H9 (cell line): ENCODE results near the gene APBA2. TPM values are rescaled to one million over a fixed set of nuclear protein-coding genes. Genes with fewer than 3 reads are reported as not detected.

Source experiments
- DNase-seq: peaks from one replicate; pipeline ENCODE4 v3.0.0-alpha.2; 2017
- H2AFZ ChIP-seq: one replicate; pipeline ENCODE4 v1.6.1; 2013; ENCODE audit warnings: mild to moderate bottlenecking, low read length, control low read depth, moderate library complexity
- H2AK5ac ChIP-seq: 2 replicates; pipeline ENCODE4 v1.6.1; 2013; ENCODE audit warnings: low read length, control low read depth, mixed read lengths; ENCODE audit not compliant: insufficient read length
- H2BK120ac ChIP-seq: one replicate; pipeline ENCODE4 v1.6.1; 2013; ENCODE audit warnings: low read depth, mild to moderate bottlenecking, low read length, control low read depth, inconsistent platforms; ENCODE audit not compliant: poor library complexity, severe bottlenecking
- H2BK12ac ChIP-seq: 2 replicates; pipeline ENCODE4 v1.6.1; 2013; ENCODE audit warnings: low read length, control low read depth, mixed read lengths, low read depth; ENCODE audit not compliant: insufficient read length
- H2BK15ac ChIP-seq: 2 replicates; pipeline ENCODE4 v1.6.1; 2013; ENCODE audit warnings: low read depth, low read length, control low read depth
- H2BK20ac ChIP-seq: one replicate; pipeline ENCODE4 v1.6.1; 2013; ENCODE audit warnings: low read depth, mild to moderate bottlenecking, low read length, control low read depth, inconsistent platforms; ENCODE audit not compliant: poor library complexity, severe bottlenecking
- H2BK5ac ChIP-seq: 2 replicates; pipeline ENCODE4 v1.6.1; 2013; ENCODE audit warnings: low read length, control low read depth, mixed read lengths; ENCODE audit not compliant: insufficient read length
- H3K14ac ChIP-seq: 2 replicates; pipeline ENCODE4 v1.6.1; 2013; ENCODE audit warnings: low read length, control low read depth; ENCODE audit not compliant: insufficient read depth
- H3K18ac ChIP-seq: 2 replicates; pipeline ENCODE4 v1.6.1; 2013; ENCODE audit warnings: low read depth, mild to moderate bottlenecking, mixed read lengths, low read length, control low read depth; ENCODE audit not compliant: insufficient read length
- H3K23ac ChIP-seq: 2 replicates; pipeline ENCODE4 v1.6.1; 2013; ENCODE audit warnings: low read length, control low read depth, mixed read lengths, low read depth; ENCODE audit not compliant: insufficient read length
- H3K23me2 ChIP-seq: 2 replicates; pipeline ENCODE4 v1.6.1; 2013; ENCODE audit warnings: low read depth, mild to moderate bottlenecking, mixed read lengths, low read length, control low read depth; ENCODE audit not compliant: insufficient read length, poor library complexity, severe bottlenecking
- H3K27ac ChIP-seq: 2 replicates; pipeline ENCODE4 v1.5.1; 2013; ENCODE audit warnings: low read length, control low read depth, mixed read lengths, low read depth; ENCODE audit not compliant: insufficient read length
- H3K27me3 ChIP-seq: 2 replicates; pipeline ENCODE4 v1.6.1; 2013; ENCODE audit warnings: low read length, control low read depth, inconsistent platforms; ENCODE audit not compliant: insufficient read depth
- H3K4ac ChIP-seq: 2 replicates; pipeline ENCODE4 v1.6.1; 2013; ENCODE audit warnings: low read depth, mild to moderate bottlenecking, control low read depth, inconsistent platforms, low read length, moderate library complexity
- H3K4me1 ChIP-seq: 2 replicates; pipeline ENCODE4 v1.6.1; 2013; ENCODE audit warnings: low read length, control low read depth, inconsistent platforms; ENCODE audit not compliant: insufficient read depth
- H3K4me2 ChIP-seq: 2 replicates; pipeline ENCODE4 v1.6.1; 2013; ENCODE audit warnings: low read length, control low read depth, mixed read lengths; ENCODE audit not compliant: insufficient read length, insufficient read depth
- H3K56ac ChIP-seq: 2 replicates; pipeline ENCODE4 v1.6.1; 2013; ENCODE audit warnings: low read depth, mild to moderate bottlenecking, mixed read lengths, low read length, control low read depth; ENCODE audit not compliant: insufficient read length
- H3K79me1 ChIP-seq: 2 replicates; pipeline ENCODE4 v1.6.1; 2013; ENCODE audit warnings: low read depth, mild to moderate bottlenecking, moderate library complexity, low read length, control low read depth, inconsistent platforms; ENCODE audit not compliant: insufficient read depth, poor library complexity, severe bottlenecking
- H3K79me2 ChIP-seq: 2 replicates; pipeline ENCODE4 v1.6.1; 2013; ENCODE audit warnings: low read length, control low read depth, inconsistent platforms; ENCODE audit not compliant: insufficient read depth
- H3K9ac ChIP-seq: 2 replicates; pipeline ENCODE4 v1.6.1; 2013; ENCODE audit warnings: low read length, control low read depth, mixed read lengths; ENCODE audit not compliant: insufficient read length; ENCODE audit errors: extremely low read depth
- H3K9me3 ChIP-seq: one replicate; pipeline ENCODE4 v1.6.1; 2013; ENCODE audit warnings: low read depth, low read length, inconsistent platforms; ENCODE audit not compliant: control insufficient read depth
- H3T11ph ChIP-seq: one replicate; pipeline ENCODE4 v1.6.1; 2013; ENCODE audit warnings: mild to moderate bottlenecking, low read length, control low read depth, inconsistent platforms
- H4K20me1 ChIP-seq: one replicate; pipeline ENCODE4 v1.6.1; 2013; ENCODE audit not compliant: control insufficient read depth, insufficient read length, insufficient read depth
- H4K5ac ChIP-seq: 2 replicates; pipeline ENCODE4 v1.6.1; 2013; ENCODE audit warnings: low read depth, mild to moderate bottlenecking, mixed read lengths, low read length, control low read depth; ENCODE audit not compliant: insufficient read length
- H4K8ac ChIP-seq: replicated peaks from 2 replicates; pipeline ENCODE4 v1.6.1; 2013; ENCODE audit warnings: low read length, control low read depth, mixed read lengths, low read depth; ENCODE audit not compliant: insufficient read length
- H4K91ac ChIP-seq: 2 replicates; pipeline ENCODE4 v1.6.1; 2013; ENCODE audit warnings: low read depth, mild to moderate bottlenecking, moderate library complexity, mixed read lengths, low read length, control low read depth; ENCODE audit not compliant: insufficient read length
- H3K27ac Mint-ChIP-seq, 3 experiments: 2 replicates in 2 of 3; 3 replicates in 1 of 3; pipeline ENCODE4 v1.8.0; 2020 to 2021; ENCODE audit warnings: mixed read lengths in 3 of 3, mild to moderate bottlenecking in 1 of 3, moderate library complexity in 1 of 3
- H3K27me3 Mint-ChIP-seq: 2 replicates; pipeline ENCODE4 v1.8.0; 2021; ENCODE audit warnings: low read depth, mild to moderate bottlenecking, moderate library complexity, mixed read lengths
- H3K36me3 Mint-ChIP-seq, 3 experiments: 2 replicates in 2 of 3; 3 replicates in 1 of 3; pipeline ENCODE4 v1.8.0; 2020 to 2021; ENCODE audit warnings: low read depth in 3 of 3, mixed read lengths in 3 of 3; ENCODE audit not compliant: insufficient read depth in 1 of 3
- H3K4me1 Mint-ChIP-seq, 2 experiments: 2 replicates each; pipeline ENCODE4 v1.8.0; 2020; ENCODE audit warnings: mixed read lengths in 2 of 2
- H3K4me3 Mint-ChIP-seq, 2 experiments: 2 replicates in 1 of 2; 3 replicates in 1 of 2; pipeline ENCODE4 v1.8.0; 2020 to 2021; ENCODE audit warnings: mild to moderate bottlenecking in 2 of 2, mixed read lengths in 2 of 2, moderate library complexity in 1 of 2
- H3K9me3 Mint-ChIP-seq, 2 experiments: 2 replicates in 1 of 2; 3 replicates in 1 of 2; pipeline ENCODE4 v1.8.0; 2020; ENCODE audit warnings: mild to moderate bottlenecking in 2 of 2, mixed read lengths in 2 of 2, moderate library complexity in 1 of 2
- WGBS: extraction: QIAGEN DNeasy Blood & Tissue Kit; methylation state at CpG from one replicate; pipeline ENCODE4 v1.1.7; 2013; ENCODE audit warnings: missing lambda C conversion rate, low lambda C conversion rate, mixed read lengths; ENCODE audit not compliant: insufficient read length; ENCODE audit errors: extremely low coverage; 5-methylcytosine and 5-hydroxymethylcytosine counted together
- total RNA-seq: library from RNA; stranded (reverse); gene quantifications from 2 replicates; pipeline ENCODE4 v1.2.1, GENCODE V29; 2021
- TF ChIP-seq, protein P1 (sequence below): fragments of 200-600 bp; sonication (generic); conservative IDR thresholded peaks from 3 replicates; pipeline ENCODE4 v1.8.0; 2021; ENCODE audit warnings: antibody characterized with exemption, mild to moderate bottlenecking

Gene APBA2
- total RNA-seq, 1 experiment from 2014 or later, result 14.3 TPM

DNA sequence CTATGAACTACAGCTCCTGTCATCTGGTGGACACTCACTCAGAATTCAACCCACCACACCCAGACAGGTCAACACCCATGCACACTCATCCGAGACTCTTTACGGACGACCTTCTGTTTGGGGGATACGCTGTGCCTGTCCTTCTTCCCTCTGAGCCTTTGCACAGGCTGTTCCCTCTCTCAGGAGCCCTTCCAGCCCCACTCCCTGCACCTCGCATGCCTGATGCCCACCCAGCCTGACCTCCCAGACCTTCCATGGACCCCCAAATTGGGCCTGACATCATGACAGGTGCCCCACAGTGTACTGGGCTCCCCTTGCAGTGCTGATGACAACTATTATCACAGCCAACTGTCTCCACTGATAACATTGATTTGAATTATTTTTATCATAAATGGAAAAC lies 248.0 kb downstream of the APBA2 start:
- H3K27me3 Mint-ChIP-seq, result no peaks in the 10 kb centered on the region; the same call in 1 of the 2 replicates
- no peak overlapping the region for H2AFZ ChIP-seq
- no peak overlapping the region for H2BK20ac ChIP-seq
- H3T11ph ChIP-seq, result no peak overlapping the region
- no peak overlapping the region for H3K23ac ChIP-seq
- H3K79me2 ChIP-seq, result no peaks in the 10 kb centered on the region
- no peak overlapping the region for H3K9ac ChIP-seq
- H3K79me1 ChIP-seq, result no peaks in the 10 kb centered on the region
- H2BK12ac ChIP-seq, result no peak overlapping the region
- no peak for DNase-seq
- H3K4ac ChIP-seq, result no peak overlapping the region
- no peaks in the 10 kb centered on the region for H3K4me1 ChIP-seq
- H3K36me3 Mint-ChIP-seq, result no peaks in the 10 kb centered on the region
- H3K4me3 Mint-ChIP-seq, result no peak overlapping the region
- H2BK120ac ChIP-seq, result no peak overlapping the region
- no peak overlapping the region for H3K56ac ChIP-seq
- no peaks in the 10 kb centered on the region for H4K20me1 ChIP-seq
- no CpG with 5 or more reads among the region's 5 CpGs for WGBS
- H4K91ac ChIP-seq, result no peak overlapping the region
- H3K9me3 ChIP-seq, result no peaks in the 10 kb centered on the region
- H2AK5ac ChIP-seq, result no peak overlapping the region
- no peak overlapping the region; the same call in 1 of the 2 replicates for H3K14ac ChIP-seq
- H3K23me2 ChIP-seq, result no peaks in the 10 kb centered on the region
- H2BK5ac ChIP-seq, result no peak overlapping the region
- H2BK15ac ChIP-seq, result no peak overlapping the region
- H3K4me2 ChIP-seq, result no peak overlapping the region
- H3K27ac ChIP-seq, result no peak overlapping the region
- H3K18ac ChIP-seq, result no peak overlapping the region
- no peak overlapping the region for H4K8ac ChIP-seq
- H3K4me1 Mint-ChIP-seq, result peaks cover 11 to 25% of the 10 kb centered on the region in 2 experiments
- no peak overlapping the region for H4K5ac ChIP-seq
- no peaks in the 10 kb centered on the region for H3K27me3 ChIP-seq
- TF ChIP-seq, protein P1, sequence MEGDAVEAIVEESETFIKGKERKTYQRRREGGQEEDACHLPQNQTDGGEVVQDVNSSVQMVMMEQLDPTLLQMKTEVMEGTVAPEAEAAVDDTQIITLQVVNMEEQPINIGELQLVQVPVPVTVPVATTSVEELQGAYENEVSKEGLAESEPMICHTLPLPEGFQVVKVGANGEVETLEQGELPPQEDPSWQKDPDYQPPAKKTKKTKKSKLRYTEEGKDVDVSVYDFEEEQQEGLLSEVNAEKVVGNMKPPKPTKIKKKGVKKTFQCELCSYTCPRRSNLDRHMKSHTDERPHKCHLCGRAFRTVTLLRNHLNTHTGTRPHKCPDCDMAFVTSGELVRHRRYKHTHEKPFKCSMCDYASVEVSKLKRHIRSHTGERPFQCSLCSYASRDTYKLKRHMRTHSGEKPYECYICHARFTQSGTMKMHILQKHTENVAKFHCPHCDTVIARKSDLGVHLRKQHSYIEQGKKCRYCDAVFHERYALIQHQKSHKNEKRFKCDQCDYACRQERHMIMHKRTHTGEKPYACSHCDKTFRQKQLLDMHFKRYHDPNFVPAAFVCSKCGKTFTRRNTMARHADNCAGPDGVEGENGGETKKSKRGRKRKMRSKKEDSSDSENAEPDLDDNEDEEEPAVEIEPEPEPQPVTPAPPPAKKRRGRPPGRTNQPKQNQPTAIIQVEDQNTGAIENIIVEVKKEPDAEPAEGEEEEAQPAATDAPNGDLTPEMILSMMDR, result no peak
- H3K9me3 Mint-ChIP-seq, result no peaks in the 10 kb centered on the region
- H3K27ac Mint-ChIP-seq, result no peak overlapping the region
